Liver (tissue), 3 donors: ENCODE results near the gene GART.
"Not testable (repeated sequence)": the region's sequence is repeated elsewhere in the genome, so short reads cannot be mapped to it uniquely, and the experiment has no call there.

Source experiments
- ATF3 ChIP-seq: IDR thresholded peaks from 2 replicates; pipeline ENCODE4 v1.6.1; 2016; ENCODE audit warnings: antibody characterized with exemption
- CTCF ChIP-seq: fragments of 150-350 bp; IDR thresholded peaks from 2 replicates; pipeline ENCODE4 v1.5.1; 2017; ENCODE audit warnings: improper control_type of control experiment, low read depth, low read length; ENCODE audit not compliant: missing input control
- EGR1 ChIP-seq, 2 donors: IDR thresholded peaks; 2 replicates each; pipeline ENCODE4 v1.6.1; 2016 to 2018; ENCODE audit warnings: antibody characterized with exemption in 2 of 2, low read depth in 2 of 2
- FOXA1 ChIP-seq: IDR thresholded peaks from 2 replicates; pipeline ENCODE4 v1.6.1; 2016; ENCODE audit warnings: antibody characterized with exemption
- GABPA ChIP-seq, 2 donors: IDR thresholded peaks in 1 of 2; conservative IDR thresholded peaks in 1 of 2; 2 replicates each; pipeline ENCODE4 v1.6.1; 2016; ENCODE audit warnings: antibody characterized with exemption in 2 of 2, mild to moderate bottlenecking in 1 of 2, moderate library complexity in 1 of 2
- MAX ChIP-seq: IDR thresholded peaks from 2 replicates; pipeline ENCODE4 v1.6.1; 2016; ENCODE audit warnings: antibody characterized with exemption
- NR2F2 ChIP-seq: IDR thresholded peaks from 2 replicates; pipeline ENCODE4 v1.6.1; 2016; ENCODE audit warnings: antibody characterized with exemption
- RAD21 ChIP-seq, 2 donors: IDR thresholded peaks; 2 replicates each; pipeline ENCODE4 v1.6.1; 2016; ENCODE audit warnings: antibody characterized with exemption in 2 of 2, mild to moderate bottlenecking in 2 of 2
- REST ChIP-seq: IDR thresholded peaks from 2 replicates; pipeline ENCODE4 v1.6.1; 2016; ENCODE audit warnings: antibody characterized with exemption, mild to moderate bottlenecking
- RXRA ChIP-seq, 2 donors: IDR thresholded peaks; 2 replicates each; pipeline ENCODE4 v1.6.1; 2017 to 2018; ENCODE audit warnings: antibody characterized with exemption in 2 of 2, mild to moderate bottlenecking in 1 of 2
- SP1 ChIP-seq: IDR thresholded peaks from 2 replicates; pipeline ENCODE4 v1.6.1; 2018; ENCODE audit warnings: antibody characterized with exemption, mild to moderate bottlenecking
- TAF1 ChIP-seq: conservative IDR thresholded peaks from 2 replicates; pipeline ENCODE4 v1.6.1; 2016; ENCODE audit warnings: antibody characterized with exemption, mild to moderate bottlenecking
- YY1 ChIP-seq: IDR thresholded peaks from 2 replicates; pipeline ENCODE4 v1.6.1; 2016; ENCODE audit warnings: antibody characterized with exemption, mild to moderate bottlenecking
- ZBTB33 ChIP-seq: IDR thresholded peaks from 2 replicates; pipeline ENCODE4 v1.6.1; 2016; ENCODE audit warnings: antibody characterized with exemption
- donor health status: healthy.
- donor health status: healthy.

GRCh38 chr21:33469183-33469582 is 72.7 kb downstream of the GART start:
- not testable (repeated sequence) for TF ChIP-seq REST; CTCF; RXRA (IDR thresholded peaks at IDR 0.05); NR2F2; YY1; MAX; ZBTB33; ATF3; GABPA (IDR thresholded peaks at IDR 0.05 in 1 of 2, conservative IDR thresholded peaks at IDR 0.05 in 1 of 2); SP1; EGR1 (IDR thresholded peaks at IDR 0.05; ENCODE audit: low read depth in 2 of 2); TAF1; RAD21 (IDR thresholded peaks at IDR 0.05); FOXA1
